ENCODE results near the gene HSP90B1.

The HSP90B1 gene

DNA sequence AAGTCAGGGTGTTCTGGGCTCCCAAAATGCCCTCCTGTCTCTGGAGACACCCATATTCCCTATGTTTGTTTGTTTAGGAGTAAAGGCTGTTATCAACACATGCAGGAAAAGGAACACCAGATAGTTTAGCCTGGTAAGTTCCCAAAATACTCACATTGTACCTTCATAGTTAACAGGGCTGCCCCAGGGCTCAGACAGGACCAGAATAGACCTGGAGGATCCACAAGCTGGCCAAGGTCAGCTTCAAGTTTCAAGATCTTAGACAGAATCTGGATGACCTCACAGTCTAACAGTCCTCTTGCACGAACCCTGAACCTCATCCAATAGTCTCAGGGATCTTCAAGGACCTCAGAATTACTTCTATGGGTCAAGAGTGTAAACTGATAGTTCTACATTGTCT lies 18.1 kb upstream of the HSP90B1 start:
- Mint-ChIP-seq H3K9me3 (no peaks in the 10 kb centered on the region), H3K4me3 (no peak overlapping the region), H3K27ac (no peak overlapping the region), H3K27me3 (peaks cover 3% of the 10 kb centered on the region), H3K36me3 (peaks cover 3% of the 10 kb centered on the region), H3K4me1 (peaks cover 3% of the 10 kb centered on the region)
- DNase-seq (ENCODE audit: low spot score in 2 of 2) (no peak), ATAC-seq (ENCODE audit: low read depth) (no peak)

- peaks cover 3% of the 10 kb centered on the region for H3K27me3 Mint-ChIP-seq
- no peak overlapping the region for H3K27ac Mint-ChIP-seq
- peaks cover 7% of the 10 kb centered on the region for H3K36me3 Mint-ChIP-seq
- peaks cover 4% of the 10 kb centered on the region for H3K9me3 Mint-ChIP-seq
- DNase-seq (ENCODE audit: low spot score in 2 of 2) (no peak), ATAC-seq (ENCODE audit: low read depth) (no peak)
- H3K4me3 Mint-ChIP-seq = no peak overlapping the region
- H3K4me1 Mint-ChIP-seq = peaks cover 3% of the 10 kb centered on the region
Measured at GRCh38 chr12:103913100-103913499, 17.1 kb upstream of the HSP90B1 start.

DNA sequence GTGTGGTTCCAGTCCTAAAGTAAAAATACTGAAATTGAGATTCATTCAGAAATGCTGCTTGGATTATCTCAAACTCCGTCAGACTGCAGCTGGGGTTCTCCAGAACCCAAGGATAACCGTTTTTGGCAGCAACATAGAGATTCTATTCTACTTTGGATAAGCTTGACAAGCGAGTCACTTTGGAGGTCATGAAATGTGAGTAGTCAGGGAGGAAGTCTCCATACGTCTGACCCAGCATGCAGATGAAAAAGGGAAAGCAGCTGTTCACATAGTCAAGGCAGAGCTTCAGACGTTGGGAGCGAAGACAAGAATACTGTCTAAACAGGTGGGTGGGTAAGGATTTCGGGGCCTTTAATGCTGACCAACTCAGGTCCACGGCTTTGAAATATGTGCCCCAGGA lies 14.9 kb upstream of the HSP90B1 start:
- ATAC-seq (ENCODE audit: low read depth) (no peak), DNase-seq (ENCODE audit: low spot score in 2 of 2) (no peak)
- H3K4me3 Mint-ChIP-seq = no peak overlapping the region

DNA sequence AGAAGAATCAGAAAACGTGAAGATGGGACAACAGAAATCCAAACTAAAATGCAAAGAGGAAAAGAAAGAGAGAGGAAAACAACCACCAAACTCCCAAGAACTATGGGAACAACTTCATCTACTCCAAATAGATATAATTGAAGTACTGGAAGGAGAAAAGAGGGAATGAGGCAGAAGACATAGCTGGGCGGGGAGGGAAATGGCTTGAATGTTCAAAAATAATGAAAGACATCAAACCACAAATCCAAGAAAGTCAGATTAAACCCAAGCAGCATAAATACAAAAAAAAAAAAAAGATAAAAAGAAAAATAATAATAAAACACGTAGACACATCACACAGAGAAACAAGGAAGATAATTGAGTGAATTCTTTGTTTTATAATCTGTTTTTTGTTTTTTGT lies 12.3 kb upstream of the HSP90B1 start:
- no peaks in the 10 kb centered on the region for H3K4me1 Mint-ChIP-seq
- no peak overlapping the region for H3K27ac Mint-ChIP-seq
- DNase-seq (ENCODE audit: low spot score in 2 of 2) (no peak), ATAC-seq (ENCODE audit: low read depth) (no peak)
- no peak overlapping the region for H3K4me3 Mint-ChIP-seq
- no peaks in the 10 kb centered on the region for H3K27me3 Mint-ChIP-seq
- H3K9me3 Mint-ChIP-seq = peaks cover 4% of the 10 kb centered on the region
- peaks cover 7% of the 10 kb centered on the region for H3K36me3 Mint-ChIP-seq

More for the DNA sequence above, 14.9 kb upstream of the HSP90B1 start:
- peaks cover 7% of the 10 kb centered on the region for H3K36me3 Mint-ChIP-seq
- H3K9me3 Mint-ChIP-seq = peaks cover 4% of the 10 kb centered on the region
- no peaks in the 10 kb centered on the region for H3K4me1 Mint-ChIP-seq
- H3K27ac Mint-ChIP-seq = no peak overlapping the region
- H3K27me3 Mint-ChIP-seq = no peaks in the 10 kb centered on the region

DNA sequence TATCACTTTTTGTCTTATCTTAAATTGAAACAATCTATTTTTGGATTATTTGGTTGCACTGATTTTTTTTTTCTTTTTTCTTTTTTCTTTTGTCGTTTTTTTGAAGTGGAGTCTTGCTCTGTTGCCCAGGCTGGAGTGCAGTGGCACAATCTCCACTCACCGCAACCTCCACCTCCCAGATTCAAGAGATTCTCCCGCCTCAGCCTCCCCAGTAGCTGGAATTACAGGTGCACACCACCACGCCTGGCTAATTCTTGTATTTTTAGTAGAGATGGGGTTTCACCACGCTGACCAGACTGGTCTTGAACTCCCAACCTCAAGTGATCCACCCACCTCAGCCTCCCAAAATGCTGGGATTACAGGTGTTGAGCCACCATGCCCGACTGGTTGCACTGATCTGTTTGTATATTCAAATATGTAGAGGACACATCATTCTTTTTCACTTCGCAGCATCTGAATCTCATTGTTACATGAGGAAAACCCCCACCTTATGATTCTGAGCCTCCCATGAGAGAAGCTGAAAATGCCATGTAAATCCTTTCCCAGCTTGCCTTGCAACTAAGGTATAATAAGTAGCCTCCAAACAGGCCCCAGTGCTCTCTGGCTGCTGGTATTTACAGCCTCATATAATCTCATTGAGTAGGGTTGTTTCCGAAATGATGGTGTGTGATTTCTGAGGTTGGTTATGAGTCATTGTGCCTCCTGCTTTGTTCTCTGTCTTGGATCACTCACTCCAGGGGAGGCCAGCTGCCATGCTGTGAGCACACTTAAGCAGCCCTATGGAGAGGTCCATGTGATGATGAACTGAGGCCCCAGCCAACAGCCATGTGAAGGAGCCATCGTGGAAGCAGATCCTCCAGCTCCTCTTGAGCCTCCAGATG lies 5.2 kb upstream of the HSP90B1 start:
- Mint-ChIP-seq H3K4me3 (peak overlapping the region; percentile 28), H3K4me1 (peaks cover 18% of the 10 kb centered on the region), H3K9me3 (no peaks in the 10 kb centered on the region), H3K27ac (peak overlapping the region; percentile 60), H3K36me3 (no peaks in the 10 kb centered on the region), H3K27me3 (no peaks in the 10 kb centered on the region)
- no peak for ATAC-seq (ENCODE audit: low read depth)
- DNase-seq (ENCODE audit: low spot score in 2 of 2) = no peak

DNA sequence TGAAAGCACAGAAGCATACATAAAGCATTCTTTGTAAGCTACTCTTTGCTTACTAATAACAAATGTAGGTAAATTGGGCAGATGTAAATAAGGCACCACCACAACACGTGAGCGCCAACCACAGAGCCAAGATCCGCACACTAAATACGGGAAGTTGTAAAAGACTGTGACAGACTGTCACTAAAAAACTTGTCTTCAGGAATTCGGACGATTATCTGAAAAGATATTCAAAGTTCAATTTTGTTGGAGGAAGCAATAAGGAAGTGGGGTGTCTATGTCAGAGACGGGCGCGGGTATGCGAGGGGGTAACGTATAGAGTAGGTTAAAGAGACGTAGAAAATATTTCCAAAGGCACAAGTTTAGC lies 1.5 kb upstream of the HSP90B1 start:
- DNase-seq (ENCODE audit: low spot score in 2 of 2) (peak in 1 of 2 donors; percentile 65), ATAC-seq (ENCODE audit: low read depth) (peak; percentile 28)
- no peaks in the 10 kb centered on the region for H3K27me3 Mint-ChIP-seq
- H3K36me3 Mint-ChIP-seq = peaks cover 8% of the 10 kb centered on the region
- peaks cover 39% of the 10 kb centered on the region for H3K4me1 Mint-ChIP-seq
- H3K27ac Mint-ChIP-seq = peak overlapping the region; percentile 99
- H3K9me3 Mint-ChIP-seq = no peaks in the 10 kb centered on the region
- H3K4me3 Mint-ChIP-seq = peak overlapping the region; percentile 98

- DNase-seq (ENCODE audit: low spot score in 2 of 2) (peak; percentile 81 to 82), ATAC-seq (ENCODE audit: low read depth) (peak; percentile 45)
- Mint-ChIP-seq H3K9me3 (no peaks in the 10 kb centered on the region), H3K27ac (peak overlapping the region; percentile 99), H3K36me3 (peaks cover 9% of the 10 kb centered on the region), H3K4me3 (peak overlapping the region; percentile 98), H3K4me1 (peaks cover 37% of the 10 kb centered on the region), H3K27me3 (no peaks in the 10 kb centered on the region)
Measured at GRCh38 chr12:103929046-103929783, 995 bp upstream of the HSP90B1 start.

GRCh38 chr12:103929784-103930033 lies 501 bp upstream of the HSP90B1 start:
- Mint-ChIP-seq H3K4me3 (peak overlapping the region; percentile 98), H3K27me3 (no peaks in the 10 kb centered on the region), H3K4me1 (peaks cover 39% of the 10 kb centered on the region), H3K36me3 (peaks cover 12% of the 10 kb centered on the region), H3K9me3 (no peaks in the 10 kb centered on the region), H3K27ac (peak overlapping the region; percentile 99)
- no peak for DNase-seq (ENCODE audit: low spot score in 2 of 2)
- no peak for ATAC-seq (ENCODE audit: low read depth)

DNA sequence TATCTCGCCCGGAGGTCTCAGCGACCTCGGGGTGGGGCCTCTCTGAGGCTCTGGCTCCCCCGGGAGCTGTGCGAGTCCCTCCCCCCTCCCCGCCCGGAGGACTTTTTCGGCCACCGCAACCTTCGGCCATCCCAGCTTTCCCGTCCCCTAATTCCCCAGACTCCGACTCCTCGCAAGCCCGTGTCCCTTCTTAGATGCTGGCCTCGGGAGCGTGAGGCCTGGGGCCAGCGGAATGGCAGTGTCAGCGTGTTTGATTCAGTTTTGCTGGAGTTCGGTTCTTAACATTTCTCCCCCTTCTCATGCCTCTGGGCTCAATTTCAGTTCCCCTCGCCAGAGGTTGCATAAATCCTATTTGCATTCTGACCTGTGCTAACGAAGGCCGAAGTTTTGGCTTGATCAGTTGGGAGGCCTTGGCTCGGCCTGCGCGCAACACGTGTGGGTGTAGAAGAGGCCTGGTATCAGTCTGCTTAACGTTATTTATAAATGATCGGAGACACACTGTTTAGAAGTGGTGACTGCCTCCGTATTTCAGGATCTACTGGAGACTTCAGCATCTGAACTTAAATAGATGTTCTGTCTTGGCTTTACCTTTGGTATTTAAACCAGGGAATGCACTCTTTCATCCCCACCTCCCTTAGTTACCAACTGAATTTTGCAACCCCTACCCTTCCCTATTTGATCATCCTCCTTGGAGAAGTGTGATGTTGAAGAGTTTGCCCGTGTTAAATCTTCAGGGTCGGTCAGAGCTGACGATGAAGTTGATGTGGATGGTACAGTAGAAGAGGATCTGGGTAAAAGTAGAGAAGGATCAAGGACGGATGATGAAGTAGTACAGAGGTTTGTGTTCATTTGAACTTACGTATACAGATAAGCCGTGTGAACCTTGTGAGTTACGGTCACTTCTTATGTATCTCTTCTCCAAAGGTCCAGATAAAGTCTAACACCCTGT lies 851 bp downstream of the HSP90B1 start:
- ATAC-seq (ENCODE audit: low read depth) = no peak
- Mint-ChIP-seq H3K27me3 (no peaks in the 10 kb centered on the region), H3K9me3 (no peaks in the 10 kb centered on the region), H3K27ac (peak overlapping the region; percentile 99), H3K4me1 (peaks cover 40% of the 10 kb centered on the region), H3K36me3 (peaks cover 20% of the 10 kb centered on the region), H3K4me3 (peak overlapping the region; percentile 98)
- peak; percentile 12 to 40 for DNase-seq (ENCODE audit: low spot score in 2 of 2)

DNA sequence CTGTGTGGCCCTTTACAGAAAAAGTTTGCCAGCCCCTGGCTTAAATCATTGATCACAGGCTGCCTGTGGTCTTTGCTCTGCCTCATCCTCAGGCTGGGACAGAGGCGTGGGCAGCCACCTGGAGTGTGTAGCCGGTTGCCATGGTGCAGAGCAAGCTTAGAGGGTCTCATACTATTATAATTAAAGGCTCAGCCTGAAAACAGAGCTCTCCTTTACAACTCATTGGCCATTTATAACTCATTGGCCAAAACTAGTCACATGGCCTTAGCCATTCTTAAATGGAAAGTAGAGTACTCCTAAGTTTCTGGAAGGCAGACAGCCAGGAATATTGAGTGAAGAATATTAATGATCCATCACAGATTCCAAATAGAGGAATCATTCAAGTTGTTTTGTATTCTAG lies 3.0 kb downstream of the HSP90B1 start:
- H3K27ac Mint-ChIP-seq = peak overlapping the region; percentile 99
- H3K27me3 Mint-ChIP-seq = no peaks in the 10 kb centered on the region
- DNase-seq (ENCODE audit: low spot score in 2 of 2) (no peak), ATAC-seq (ENCODE audit: low read depth) (no peak)
- H3K4me1 Mint-ChIP-seq = peaks cover 36% of the 10 kb centered on the region
- no peaks in the 10 kb centered on the region for H3K9me3 Mint-ChIP-seq
- H3K4me3 Mint-ChIP-seq = no peak overlapping the region
- peaks cover 24% of the 10 kb centered on the region for H3K36me3 Mint-ChIP-seq

- H3K27me3 Mint-ChIP-seq = no peaks in the 10 kb centered on the region
- H3K27ac Mint-ChIP-seq = no peak overlapping the region
- H3K4me1 Mint-ChIP-seq = peaks cover 22% of the 10 kb centered on the region
- no peak for DNase-seq (ENCODE audit: low spot score in 2 of 2)
- no peak overlapping the region for H3K4me3 Mint-ChIP-seq
- H3K36me3 Mint-ChIP-seq = peaks cover 33% of the 10 kb centered on the region
- no peak for ATAC-seq (ENCODE audit: low read depth)
- H3K9me3 Mint-ChIP-seq = no peaks in the 10 kb centered on the region
Measured at GRCh38 chr12:103936679-103937078, 6.5 kb downstream of the HSP90B1 start.

GRCh38 chr12:103944964-103945363 lies 14.8 kb downstream of the HSP90B1 start:
- no peak overlapping the region for H3K27ac Mint-ChIP-seq
- peaks cover 5% of the 10 kb centered on the region for H3K4me1 Mint-ChIP-seq
- no peak overlapping the region for H3K4me3 Mint-ChIP-seq
- peaks cover 40% of the 10 kb centered on the region for H3K36me3 Mint-ChIP-seq
- no peaks in the 10 kb centered on the region for H3K27me3 Mint-ChIP-seq
- H3K9me3 Mint-ChIP-seq = no peaks in the 10 kb centered on the region
- no peak for ATAC-seq (ENCODE audit: low read depth)
- DNase-seq (ENCODE audit: low spot score in 2 of 2) = no peak

- DNase-seq (ENCODE audit: low spot score in 2 of 2) = no peak
- ATAC-seq (ENCODE audit: low read depth) = no peak
- peaks cover 27% of the 10 kb centered on the region for H3K36me3 Mint-ChIP-seq
- H3K4me3 Mint-ChIP-seq = no peak overlapping the region
- peaks cover 6% of the 10 kb centered on the region for H3K4me1 Mint-ChIP-seq
- no peak overlapping the region for H3K27ac Mint-ChIP-seq
- H3K27me3 Mint-ChIP-seq = no peaks in the 10 kb centered on the region
- H3K9me3 Mint-ChIP-seq = no peaks in the 10 kb centered on the region
Measured at GRCh38 chr12:103947871-103948555, 17.8 kb downstream of the HSP90B1 start.

All from memory B cell (primary cell).